ENCODE results near the gene CHST14.
A peak's percentile ranks its signal among the peaks of the same experiment; 100 is the strongest.

CHST14 gene

GRCh38 chr15:40511472-40512133 is 40.8 kb downstream of the CHST14 start:
- Histone ChIP-seq H3K4me1 (ENCODE audit: control insufficient read depth, insufficient read depth, low read length, poor library complexity, severe bottlenecking) (no peaks in the 10 kb centered on the region), H3K27ac (ENCODE audit: low read depth, low read length, severe bottlenecking) (no peak overlapping the region), H3K9me3 (ENCODE audit: control insufficient read depth, low read length) (no peaks in the 10 kb centered on the region), H3K4me3 (ENCODE audit: extremely low read depth, insufficient read depth, low read length, poor library complexity, severe bottlenecking) (peak overlapping the region; percentile 35), H3K36me3 (ENCODE audit: control insufficient read depth, insufficient read depth, low read length) (no peaks in the 10 kb centered on the region)
- 12 to 13% methylated on average over 35 to 52 of the region's 61 CpGs for WGBS, 2 experiments (ENCODE audit: insufficient coverage in 2 of 2)

- Histone ChIP-seq H3K9me3 (ENCODE audit: control insufficient read depth, low read length) (no peaks in the 10 kb centered on the region), H3K4me1 (ENCODE audit: control insufficient read depth, insufficient read depth, low read length, poor library complexity, severe bottlenecking) (no peaks in the 10 kb centered on the region), H3K4me3 (ENCODE audit: extremely low read depth, insufficient read depth, low read length, poor library complexity, severe bottlenecking) (no peak overlapping the region), H3K27ac (ENCODE audit: low read depth, low read length, severe bottlenecking) (no peak overlapping the region), H3K36me3 (ENCODE audit: control insufficient read depth, insufficient read depth, low read length) (no peaks in the 10 kb centered on the region)
- WGBS, 2 experiments (ENCODE audit: insufficient coverage in 2 of 2), result 94 to 100% methylated on average over 2 of the region's 2 CpGs
These were observed 41.7 kb downstream of the CHST14 start for GRCh38 chr15:40512440-40512839.

GRCh38 chr15:40513609-40514008 is 42.8 kb downstream of the CHST14 start:
- Histone ChIP-seq H3K9me3 (ENCODE audit: control insufficient read depth, low read length) (no peaks in the 10 kb centered on the region), H3K36me3 (ENCODE audit: control insufficient read depth, insufficient read depth, low read length) (no peaks in the 10 kb centered on the region), H3K27ac (ENCODE audit: low read depth, low read length, severe bottlenecking) (no peak overlapping the region), H3K4me1 (ENCODE audit: control insufficient read depth, insufficient read depth, low read length, poor library complexity, severe bottlenecking) (no peaks in the 10 kb centered on the region), H3K4me3 (ENCODE audit: extremely low read depth, insufficient read depth, low read length, poor library complexity, severe bottlenecking) (no peak overlapping the region)
- 77 to 100% methylated on average over 4 to 5 of the region's 5 CpGs for WGBS, 2 experiments (ENCODE audit: insufficient coverage in 2 of 2)

GRCh38 chr15:40516322-40516721 is 45.5 kb downstream of the CHST14 start:
- Histone ChIP-seq H3K4me3 (ENCODE audit: extremely low read depth, insufficient read depth, low read length, poor library complexity, severe bottlenecking) (no peak overlapping the region), H3K4me1 (ENCODE audit: control insufficient read depth, insufficient read depth, low read length, poor library complexity, severe bottlenecking) (no peaks in the 10 kb centered on the region), H3K9me3 (ENCODE audit: control insufficient read depth, low read length) (no peaks in the 10 kb centered on the region), H3K27ac (ENCODE audit: low read depth, low read length, severe bottlenecking) (no peak overlapping the region), H3K36me3 (ENCODE audit: control insufficient read depth, insufficient read depth, low read length) (no peaks in the 10 kb centered on the region)
- WGBS, 2 experiments (ENCODE audit: insufficient coverage in 2 of 2), result 67% methylated on average over 1 of the region's 2 CpGs; no CpG with 5 or more reads in 1 of the 2 experiments
